Left ventricle myocardium inferior (tissue), 1 donor: ENCODE measurements around the gene ZNF124. TPM values are rescaled to one million over a fixed set of nuclear protein-coding genes. Genes with fewer than 3 reads are reported as not detected.
"Not testable (repeated sequence)": the region's sequence is repeated elsewhere in the genome, so short reads cannot be mapped to it uniquely, and the experiment has no call there.

ENCODE experiments used
- DNase-seq: peaks from one replicate; pipeline ENCODE4 v3.0.0-alpha.2; 2020
- H3K27ac ChIP-seq: fragments of 200-600 bp; replicated peaks from 2 replicates; pipeline ENCODE4 v1.8.0; 2021
- H3K27me3 ChIP-seq: fragments of 200-600 bp; 2 replicates; pipeline ENCODE4 v1.8.0; 2021; ENCODE audit warnings: low read depth
- H3K36me3 ChIP-seq: fragments of 200-600 bp; 2 replicates; pipeline ENCODE4 v1.8.0; 2021
- H3K4me1 ChIP-seq: fragments of 200-600 bp; 2 replicates; pipeline ENCODE4 v1.8.0; 2021
- H3K4me3 ChIP-seq: fragments of 200-600 bp; 2 replicates; pipeline ENCODE4 v1.8.0; 2021; ENCODE audit warnings: mild to moderate bottlenecking, moderate library complexity
- H3K9me3 ChIP-seq: fragments of 200-600 bp; replicated peaks from 2 replicates; pipeline ENCODE4 v1.8.0; 2021
- CTCF ChIP-seq: fragments of 200-600 bp; IDR thresholded peaks from 2 replicates; pipeline ENCODE4 v1.8.0; 2021; ENCODE audit warnings: antibody characterized with exemption, mild to moderate bottlenecking, borderline replicate concordance
- intact Hi-C: fragments of 100-400 bp; cut with micrococcal nuclease; formaldehyde crosslinking; loops from one replicate; pipeline ENCODE4 v1.11.0; 2022
- total RNA-seq: library from RNA; stranded (reverse); fragmentation: NEBNext Ultra II Directional; extraction: Animal tissue kit (Norgen Biotek cat#: 25700); gene quantifications from one replicate; pipeline ENCODE4 v1.2.1, GENCODE V29; 2021
- donor health status: DM: no; HTN: yes; CAD: no; lungs with severe emphysema.

Gene ZNF124
- total RNA-seq, 1 donor from 2014 or later, result 7.6 TPM

- no peak for TF ChIP-seq CTCF
- no peaks in the 10 kb centered on the region for H3K27me3 ChIP-seq
- DNase-seq, result no peak
- no peak overlapping the region for H3K4me3 ChIP-seq
- intact Hi-C loops, result no loop called here
- peaks cover 46% of the 10 kb centered on the region for H3K9me3 ChIP-seq
- peaks cover 25% of the 10 kb centered on the region for H3K36me3 ChIP-seq
- no peaks in the 10 kb centered on the region for H3K4me1 ChIP-seq
- H3K27ac ChIP-seq, result no peak overlapping the region
Measured at GRCh38 chr1:247182994-247183393, 11.2 kb upstream of the ZNF124 start.

GRCh38 chr1:247180581-247180980 lies 8.8 kb upstream of the ZNF124 start:
- Histone ChIP-seq H3K27ac (no peak overlapping the region), H3K27me3 (no peaks in the 10 kb centered on the region), H3K9me3 (peaks cover 22% of the 10 kb centered on the region), H3K36me3 (peaks cover 1% of the 10 kb centered on the region), H3K4me3 (no peak overlapping the region), H3K4me1 (no peaks in the 10 kb centered on the region)
- intact Hi-C loops, result no loop called here
- DNase-seq, result no peak
- TF ChIP-seq CTCF, result no peak

GRCh38 chr1:247177755-247178154 lies 5.9 kb upstream of the ZNF124 start:
- Histone ChIP-seq H3K4me3 (no peak overlapping the region), H3K27ac (no peak overlapping the region), H3K27me3 (no peaks in the 10 kb centered on the region), H3K36me3 (no peaks in the 10 kb centered on the region), H3K4me1 (no peaks in the 10 kb centered on the region), H3K9me3 (no peaks in the 10 kb centered on the region)
- TF ChIP-seq CTCF, result no peak
- no peak for DNase-seq
- intact Hi-C loops, result no loop called here

GRCh38 chr1:247175458-247175857 lies 3.6 kb upstream of the ZNF124 start:
- no peak for TF ChIP-seq CTCF
- DNase-seq, result no peak
- H3K4me1 ChIP-seq, result no peaks in the 10 kb centered on the region
- no peak overlapping the region for H3K27ac ChIP-seq
- intact Hi-C loops, result no loop called here
- no peak overlapping the region for H3K4me3 ChIP-seq
- no peaks in the 10 kb centered on the region for H3K36me3 ChIP-seq
- H3K9me3 ChIP-seq, result no peaks in the 10 kb centered on the region
- H3K27me3 ChIP-seq, result no peaks in the 10 kb centered on the region

- H3K9me3 ChIP-seq, result peaks cover under 1% of the 10 kb centered on the region
- H3K27me3 ChIP-seq, result no peaks in the 10 kb centered on the region
- no peak for TF ChIP-seq CTCF
- no peak overlapping the region for H3K27ac ChIP-seq
- H3K36me3 ChIP-seq, result no peaks in the 10 kb centered on the region
- H3K4me1 ChIP-seq, result no peaks in the 10 kb centered on the region
- intact Hi-C loops, result no loop called here
- no peak for DNase-seq
- no peak overlapping the region for H3K4me3 ChIP-seq
Measured at GRCh38 chr1:247173431-247173830, 1.6 kb upstream of the ZNF124 start.

GRCh38 chr1:247172996-247173395 lies 1.2 kb upstream of the ZNF124 start:
- intact Hi-C loops, result no loop called here
- no peak overlapping the region for H3K4me3 ChIP-seq
- H3K9me3 ChIP-seq, result peaks cover 5% of the 10 kb centered on the region
- no peak overlapping the region for H3K27ac ChIP-seq
- H3K4me1 ChIP-seq, result no peaks in the 10 kb centered on the region
- TF ChIP-seq CTCF, result no peak
- H3K36me3 ChIP-seq, result no peaks in the 10 kb centered on the region
- DNase-seq, result no peak
- H3K27me3 ChIP-seq, result no peaks in the 10 kb centered on the region

GRCh38 chr1:247171443-247171842 lies 377 bp downstream of the ZNF124 start:
- intact Hi-C loops, H3K36me3 ChIP-seq: not testable (repeated sequence)
- peaks cover 19% of the 10 kb centered on the region for H3K9me3 ChIP-seq

More at GRCh38 chr1:247171443-247171842, 377 bp downstream of the ZNF124 start:
- not testable (repeated sequence) for DNase-seq, H3K4me1 ChIP-seq, H3K4me3 ChIP-seq, H3K27ac ChIP-seq, H3K27me3 ChIP-seq
